ENCODE results near the gene COP1. TPM values are rescaled to one million over a fixed set of nuclear protein-coding genes. Genes with fewer than 3 reads are reported as not detected.

COP1 gene
- polyA plus RNA-seq, 2 of the 4 experiments (the other 2 are of a cell fraction) = 21.9 to 42.0 TPM

DNA sequence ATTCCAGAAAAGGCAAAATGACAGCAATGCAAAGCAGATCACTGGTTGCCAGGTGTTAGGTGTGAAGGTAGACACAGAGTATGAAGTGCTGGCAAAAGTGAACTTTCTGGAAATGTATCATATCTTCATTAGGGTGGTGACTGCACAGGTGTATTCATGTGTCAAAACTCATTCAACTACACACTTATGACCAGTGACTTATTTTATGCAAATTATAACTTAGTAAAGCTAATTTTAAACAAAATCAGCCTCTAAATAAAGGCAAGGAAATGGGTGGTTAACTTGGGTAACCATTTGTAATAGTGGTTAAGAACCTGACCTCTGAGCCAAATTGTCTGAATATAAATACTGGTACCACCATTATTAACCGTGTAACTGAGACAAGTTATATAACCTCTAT is 7.4 kb downstream of the COP1 start (continued):
- no peak for TF ChIP-seq EP300 (IDR thresholded peaks at IDR 0.05)
- no peak for TF ChIP-seq NPAS2 (CRISPR knock-in tag; IDR thresholded peaks at IDR 0.05; ENCODE audit: borderline replicate concordance)
- TF ChIP-seq RNF2 (IDR thresholded peaks at IDR 0.05; ENCODE audit: borderline replicate concordance, low read depth) = no peak
- TF ChIP-seq POLR2A (IDR thresholded peaks at IDR 0.05; ENCODE audit: low read length) = no peak

GRCh38 chr1:176198413-176198812 is 8.7 kb downstream of the COP1 start:
- 93% methylated on average over 2 of the region's 2 CpGs for WGBS (ENCODE audit: missing lambda C conversion rate)
- H3K9me3 ChIP-seq = no peaks in the 10 kb centered on the region
- no peak overlapping the region for H3K4me2 ChIP-seq
- no peaks in the 10 kb centered on the region for H3K4me1 ChIP-seq
- ChIA-PET CTCF (no interaction called here), POLR2A (no interaction called here)
- no peak overlapping the region for H3K4me3 ChIP-seq
- no peak overlapping the region for H3K27ac ChIP-seq
- DNase-seq (ENCODE audit: low read depth in 1 of 2, low spot score in 1 of 2) (no peak), FAIRE-seq (no peak), ATAC-seq (no peak)
- TF ChIP-seq HOXB13 (CRISPR knock-in tag; IDR thresholded peaks at IDR 0.05; ENCODE audit: low read depth) = no peak
- no peak for TF ChIP-seq POLR2A (IDR thresholded peaks at IDR 0.05; ENCODE audit: low read length)
- TF ChIP-seq ZNF302 (CRISPR knock-in tag; IDR thresholded peaks at IDR 0.05) = no peak
- TF ChIP-seq MAX (IDR thresholded peaks at IDR 0.05) = no peak
- no peak for TF ChIP-seq HOXA7 (CRISPR knock-in tag; IDR thresholded peaks at IDR 0.05)
- TF ChIP-seq FOSL2 (IDR thresholded peaks at IDR 0.05) = no peak
- TF ChIP-seq FOSL2 (CRISPR knock-in tag; IDR thresholded peaks at IDR 0.05) = no peak
- TF ChIP-seq HDAC2 (IDR thresholded peaks at IDR 0.05) = no peak
- no peak for TF ChIP-seq NR3C1 (IDR thresholded peaks at IDR 0.05)
- no peak for TF ChIP-seq USF2 (IDR thresholded peaks at IDR 0.05)
- TF ChIP-seq, protein P1, sequence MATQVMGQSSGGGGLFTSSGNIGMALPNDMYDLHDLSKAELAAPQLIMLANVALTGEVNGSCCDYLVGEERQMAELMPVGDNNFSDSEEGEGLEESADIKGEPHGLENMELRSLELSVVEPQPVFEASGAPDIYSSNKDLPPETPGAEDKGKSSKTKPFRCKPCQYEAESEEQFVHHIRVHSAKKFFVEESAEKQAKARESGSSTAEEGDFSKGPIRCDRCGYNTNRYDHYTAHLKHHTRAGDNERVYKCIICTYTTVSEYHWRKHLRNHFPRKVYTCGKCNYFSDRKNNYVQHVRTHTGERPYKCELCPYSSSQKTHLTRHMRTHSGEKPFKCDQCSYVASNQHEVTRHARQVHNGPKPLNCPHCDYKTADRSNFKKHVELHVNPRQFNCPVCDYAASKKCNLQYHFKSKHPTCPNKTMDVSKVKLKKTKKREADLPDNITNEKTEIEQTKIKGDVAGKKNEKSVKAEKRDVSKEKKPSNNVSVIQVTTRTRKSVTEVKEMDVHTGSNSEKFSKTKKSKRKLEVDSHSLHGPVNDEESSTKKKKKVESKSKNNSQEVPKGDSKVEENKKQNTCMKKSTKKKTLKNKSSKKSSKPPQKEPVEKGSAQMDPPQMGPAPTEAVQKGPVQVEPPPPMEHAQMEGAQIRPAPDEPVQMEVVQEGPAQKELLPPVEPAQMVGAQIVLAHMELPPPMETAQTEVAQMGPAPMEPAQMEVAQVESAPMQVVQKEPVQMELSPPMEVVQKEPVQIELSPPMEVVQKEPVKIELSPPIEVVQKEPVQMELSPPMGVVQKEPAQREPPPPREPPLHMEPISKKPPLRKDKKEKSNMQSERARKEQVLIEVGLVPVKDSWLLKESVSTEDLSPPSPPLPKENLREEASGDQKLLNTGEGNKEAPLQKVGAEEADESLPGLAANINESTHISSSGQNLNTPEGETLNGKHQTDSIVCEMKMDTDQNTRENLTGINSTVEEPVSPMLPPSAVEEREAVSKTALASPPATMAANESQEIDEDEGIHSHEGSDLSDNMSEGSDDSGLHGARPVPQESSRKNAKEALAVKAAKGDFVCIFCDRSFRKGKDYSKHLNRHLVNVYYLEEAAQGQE (IDR thresholded peaks at IDR 0.05) = no peak
- TF ChIP-seq FOXS1 (CRISPR knock-in tag; IDR thresholded peaks at IDR 0.05) = no peak

DNA sequence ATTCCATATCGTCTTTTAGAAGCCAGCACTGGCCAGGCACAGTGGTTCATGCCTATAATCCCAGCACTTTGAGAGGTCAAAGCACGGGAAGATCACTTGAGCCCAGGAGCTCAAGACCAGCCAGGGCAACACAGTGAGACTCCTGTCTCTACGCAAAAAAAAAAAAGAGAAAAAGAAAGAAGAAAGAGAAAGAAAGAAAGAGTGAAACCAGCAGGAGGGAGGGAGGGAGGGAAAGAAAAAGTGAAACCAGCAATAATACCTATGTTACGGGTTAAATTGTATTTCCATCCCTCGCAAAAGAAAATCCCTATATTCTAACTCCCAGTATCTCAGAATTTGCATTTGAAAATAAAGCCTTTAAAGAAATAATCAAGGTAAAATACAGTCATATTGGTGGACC is 10.4 kb downstream of the COP1 start:
- no peak overlapping the region for H3K4me2 ChIP-seq
- 92% methylated on average over 5 of the region's 5 CpGs for WGBS (ENCODE audit: missing lambda C conversion rate)
- H3K27ac ChIP-seq = no peak overlapping the region
- FAIRE-seq (no peak), ATAC-seq (no peak), DNase-seq (ENCODE audit: low read depth in 1 of 2, low spot score in 1 of 2) (no peak)
- H3K4me3 ChIP-seq = no peak overlapping the region
- TF ChIP-seq FOXS1 (CRISPR knock-in tag; IDR thresholded peaks at IDR 0.05) (no peak), ESRRA (IDR thresholded peaks at IDR 0.05; ENCODE audit: borderline replicate concordance, low read length) (no peak), EHMT2 (IDR thresholded peaks at IDR 0.05; ENCODE audit: low read depth) (no peak)
- CTCF ChIA-PET = no interaction called here
- H3K9me3 ChIP-seq = no peaks in the 10 kb centered on the region
- POLR2A ChIA-PET = no interaction called here
- H3K4me1 ChIP-seq = no peaks in the 10 kb centered on the region

- H3K4me3 ChIP-seq = no peak overlapping the region
- H3K4me2 ChIP-seq = no peak overlapping the region
- POLR2A ChIA-PET = interaction anchor here (0.9 kb wide), 1 partner anchor 12 kb away, joined by 3 read pairs; no protein-coding TSS in a partner anchor
- CTCF ChIA-PET = no interaction called here
- H3K27ac ChIP-seq = no peak overlapping the region
- 92% methylated on average over 7 of the region's 7 CpGs for WGBS (ENCODE audit: missing lambda C conversion rate)
- no peaks in the 10 kb centered on the region for H3K4me1 ChIP-seq
- no peak for FAIRE-seq
- no peaks in the 10 kb centered on the region for H3K9me3 ChIP-seq
- ATAC-seq = no peak
- TF ChIP-seq POLR2AphosphoS2 (conservative IDR thresholded peaks at IDR 0.05; ENCODE audit: low read length) (no peak), RARB (CRISPR knock-in tag; IDR thresholded peaks at IDR 0.05) (no peak), GATA3 (IDR thresholded peaks at IDR 0.05; ENCODE audit: borderline replicate concordance) (no peak), SREBF2 (IDR thresholded peaks at IDR 0.05) (no peak), ZC3H11A (IDR thresholded peaks at IDR 0.05) (no peak), ZNF302 (CRISPR knock-in tag; IDR thresholded peaks at IDR 0.05) (no peak), CBX8 (IDR thresholded peaks at IDR 0.05) (no peak), MAX (IDR thresholded peaks at IDR 0.05) (no peak), RAD21 (conservative IDR thresholded peaks at IDR 0.05 in 1 of 2, IDR thresholded peaks at IDR 0.05 in 1 of 2) (no peak), MYC (IDR thresholded peaks at IDR 0.05; ENCODE audit: borderline replicate concordance, low read length) (no peak), CEBPB (IDR thresholded peaks at IDR 0.05) (no peak), FOXS1 (CRISPR knock-in tag; IDR thresholded peaks at IDR 0.05) (no peak), NPAS2 (CRISPR knock-in tag; IDR thresholded peaks at IDR 0.05; ENCODE audit: borderline replicate concordance) (no peak), ZFP36 (IDR thresholded peaks at IDR 0.05; ENCODE audit: borderline replicate concordance, partially characterized antibody) (no peak)
- DNase-seq (ENCODE audit: low read depth in 1 of 2, low spot score in 1 of 2) = no peak
These were observed 11.5 kb downstream of the COP1 start for GRCh38 chr1:176195547-176195946.

Data from A549 (cell line).